Left ventricle myocardium inferior (tissue), 1 donor: ENCODE results near the gene PLXNA2. TPM values are rescaled to one million over a fixed set of nuclear protein-coding genes. Genes with fewer than 3 reads are reported as not detected.

Experiments
- DNase-seq: peaks from one replicate; pipeline ENCODE4 v3.0.0-alpha.2; 2020
- H3K27ac ChIP-seq: fragments of 200-600 bp; replicated peaks from 2 replicates; pipeline ENCODE4 v1.8.0; 2021
- H3K27me3 ChIP-seq: fragments of 200-600 bp; 2 replicates; pipeline ENCODE4 v1.8.0; 2021; ENCODE audit warnings: low read depth
- H3K36me3 ChIP-seq: fragments of 200-600 bp; 2 replicates; pipeline ENCODE4 v1.8.0; 2021
- H3K4me1 ChIP-seq: fragments of 200-600 bp; 2 replicates; pipeline ENCODE4 v1.8.0; 2021
- H3K4me3 ChIP-seq: fragments of 200-600 bp; 2 replicates; pipeline ENCODE4 v1.8.0; 2021; ENCODE audit warnings: mild to moderate bottlenecking, moderate library complexity
- H3K9me3 ChIP-seq: fragments of 200-600 bp; replicated peaks from 2 replicates; pipeline ENCODE4 v1.8.0; 2021
- CTCF ChIP-seq: fragments of 200-600 bp; IDR thresholded peaks from 2 replicates; pipeline ENCODE4 v1.8.0; 2021; ENCODE audit warnings: antibody characterized with exemption, mild to moderate bottlenecking, borderline replicate concordance
- intact Hi-C: fragments of 100-400 bp; cut with micrococcal nuclease; formaldehyde crosslinking; loops from one replicate; pipeline ENCODE4 v1.11.0; 2022
- total RNA-seq: library from RNA; stranded (reverse); fragmentation: NEBNext Ultra II Directional; extraction: Animal tissue kit (Norgen Biotek cat#: 25700); gene quantifications from one replicate; pipeline ENCODE4 v1.2.1, GENCODE V29; 2021
- donor health status: DM: no; HTN: yes; CAD: no; lungs with severe emphysema.

PLXNA2 gene
- total RNA-seq, 1 donor from 2014 or later: 29.1 TPM

DNA sequence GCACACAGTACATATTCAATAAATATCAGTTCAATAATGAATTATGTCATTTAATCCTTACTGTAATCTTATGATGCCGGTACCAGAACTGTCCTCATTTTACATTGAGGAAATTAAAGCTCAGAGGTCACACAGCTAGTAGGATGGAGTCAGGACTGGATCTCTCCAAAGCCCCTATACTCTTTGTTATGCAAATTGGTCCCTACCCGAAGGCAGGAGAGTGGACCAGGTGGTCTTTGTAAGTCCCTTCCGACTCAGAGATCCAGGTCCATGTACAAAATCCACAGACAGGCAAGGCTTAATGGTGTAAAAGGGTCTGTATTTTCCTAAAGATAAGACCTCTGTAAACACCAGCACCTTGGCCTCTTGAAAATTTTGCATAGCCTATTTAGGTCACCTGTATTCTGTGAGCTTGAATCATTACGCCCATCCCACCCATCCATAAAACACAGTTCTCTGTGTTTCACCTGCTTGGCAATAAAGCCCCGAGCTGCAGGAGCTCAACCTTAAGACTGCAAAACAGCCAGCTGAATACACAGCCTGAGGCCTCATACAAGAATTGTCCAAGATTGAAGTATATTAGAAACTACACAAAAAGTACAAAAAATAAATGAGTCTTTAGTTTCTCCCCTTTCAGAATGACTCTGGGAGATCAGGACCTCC lies 41.7 kb downstream of the PLXNA2 start:
- DNase-seq: no peak
- intact Hi-C loops: no loop called here
- H3K36me3 ChIP-seq: peaks cover 21% of the 10 kb centered on the region
- H3K27ac ChIP-seq: peak overlapping the region; percentile 83
- peaks cover 75% of the 10 kb centered on the region for H3K4me1 ChIP-seq
- peak overlapping the region; percentile 2 for H3K4me3 ChIP-seq
- no peak for TF ChIP-seq CTCF
- H3K27me3 ChIP-seq: no peaks in the 10 kb centered on the region
- no peaks in the 10 kb centered on the region for H3K9me3 ChIP-seq

GRCh38 chr1:208201229-208201628 lies 43.0 kb downstream of the PLXNA2 start:
- peaks cover 64% of the 10 kb centered on the region for H3K4me1 ChIP-seq
- no peaks in the 10 kb centered on the region for H3K9me3 ChIP-seq
- no peak for TF ChIP-seq CTCF
- intact Hi-C loops: no loop called here
- H3K4me3 ChIP-seq: no peak overlapping the region
- DNase-seq: no peak
- peaks cover 26% of the 10 kb centered on the region for H3K36me3 ChIP-seq
- H3K27me3 ChIP-seq: no peaks in the 10 kb centered on the region
- H3K27ac ChIP-seq: peak overlapping the region; percentile 83

GRCh38 chr1:208200116-208200515 lies 44.1 kb downstream of the PLXNA2 start:
- DNase-seq: no peak
- no peaks in the 10 kb centered on the region for H3K9me3 ChIP-seq
- intact Hi-C loops: no loop called here
- TF ChIP-seq CTCF: no peak
- peaks cover 53% of the 10 kb centered on the region for H3K4me1 ChIP-seq
- peak overlapping the region; percentile 83 for H3K27ac ChIP-seq
- peaks cover 25% of the 10 kb centered on the region for H3K36me3 ChIP-seq
- H3K27me3 ChIP-seq: no peaks in the 10 kb centered on the region
- H3K4me3 ChIP-seq: no peak overlapping the region

GRCh38 chr1:208198236-208198635 lies 45.9 kb downstream of the PLXNA2 start:
- DNase-seq: no peak
- H3K9me3 ChIP-seq: no peaks in the 10 kb centered on the region
- intact Hi-C loops: no loop called here
- no peak overlapping the region for H3K27ac ChIP-seq
- no peak overlapping the region for H3K4me3 ChIP-seq
- TF ChIP-seq CTCF: no peak
- H3K36me3 ChIP-seq: peaks cover 25% of the 10 kb centered on the region
- H3K27me3 ChIP-seq: no peaks in the 10 kb centered on the region
- peaks cover 39% of the 10 kb centered on the region for H3K4me1 ChIP-seq

GRCh38 chr1:208194944-208195343 lies 49.2 kb downstream of the PLXNA2 start:
- no peak overlapping the region for H3K27ac ChIP-seq
- peaks cover 22% of the 10 kb centered on the region for H3K36me3 ChIP-seq
- H3K9me3 ChIP-seq: no peaks in the 10 kb centered on the region
- TF ChIP-seq CTCF: no peak
- no peak for DNase-seq
- intact Hi-C loops: no loop called here
- H3K4me1 ChIP-seq: peaks cover 15% of the 10 kb centered on the region
- H3K27me3 ChIP-seq: no peaks in the 10 kb centered on the region
- no peak overlapping the region for H3K4me3 ChIP-seq
